ENCODE data around the gene TIMP3. TPM values are rescaled to one million over a fixed set of nuclear protein-coding genes. Genes with fewer than 3 reads are reported as not detected.

TIMP3 gene
- 122 TPM for total RNA-seq

GRCh38 chr22:32801537-32802236, at the start of gene TIMP3:
Gene TIMP3, plus strand, starts transcription at chr22:32801705. Its CDS starts 297 bp downstream, at chr22:32802002.

All from metanephros (tissue), 1 donor.